BE2C (cell line): Measurements from ENCODE around the gene SPAG9.

ENCODE experiments used
- DNase-seq: peaks from one replicate; pipeline ENCODE4 v3.0.0-alpha.2; 2020
- H3K27me3 ChIP-seq: fragments of 250-450 bp; sonication (Bioruptor Pico); 2 replicates; pipeline ENCODE4 v1.5.1; 2020; ENCODE audit warnings: mild to moderate bottlenecking
- H3K36me3 ChIP-seq: fragments of 250-450 bp; sonication (Bioruptor Pico); 2 replicates; pipeline ENCODE4 v1.5.1; 2020; ENCODE audit warnings: mild to moderate bottlenecking
- H3K4me1 ChIP-seq: fragments of 250-450 bp; sonication (Bioruptor Pico); 2 replicates; pipeline ENCODE4 v1.5.1; 2020
- H3K4me3 ChIP-seq: 2 replicates; pipeline ENCODE4 v1.5.1; 2011; ENCODE audit warnings: low read depth, low read length
- H3K9me3 ChIP-seq: fragments of 250-450 bp; sonication (Bioruptor Pico); 2 replicates; pipeline ENCODE4 v1.5.1; 2020
- CTCF ChIP-seq: IDR thresholded peaks from 2 replicates; pipeline ENCODE4 v1.5.1; 2012; ENCODE audit warnings: mild to moderate bottlenecking, low read depth, low read length

The SPAG9 gene

GRCh38 chr17:50916026-50916707, 204.5 kb downstream of the SPAG9 start:
- peaks cover 22% of the 10 kb centered on the region for H3K4me1 ChIP-seq

GRCh38 chr17:50914505-50915063, 206.1 kb downstream of the SPAG9 start:
- Histone ChIP-seq H3K9me3 (no peaks in the 10 kb centered on the region), H3K4me1 (peaks cover 13% of the 10 kb centered on the region), H3K36me3 (no peaks in the 10 kb centered on the region), H3K4me3 (no peak overlapping the region), H3K27me3 (no peaks in the 10 kb centered on the region)
- no peak for TF ChIP-seq CTCF
- no peak for DNase-seq

More at GRCh38 chr17:50916026-50916707, 204.5 kb downstream of the SPAG9 start:
- no peak for DNase-seq
- no peaks in the 10 kb centered on the region for H3K36me3 ChIP-seq
- H3K27me3 ChIP-seq, result no peaks in the 10 kb centered on the region
- no peak for TF ChIP-seq CTCF
- no peaks in the 10 kb centered on the region for H3K9me3 ChIP-seq
- no peak overlapping the region for H3K4me3 ChIP-seq

- Histone ChIP-seq H3K9me3 (no peaks in the 10 kb centered on the region), H3K4me1 (no peaks in the 10 kb centered on the region; the same call in 1 of the 2 replicates), H3K4me3 (no peak overlapping the region), H3K27me3 (no peaks in the 10 kb centered on the region), H3K36me3 (no peaks in the 10 kb centered on the region)
- DNase-seq, result no peak
- TF ChIP-seq CTCF, result no peak
Observed at GRCh38 chr17:50913120-50913519, 207.5 kb downstream of the SPAG9 start.
